Neural cell (in vitro differentiated cells): Measurements from ENCODE around the gene NKAIN4. TPM values are rescaled to one million over a fixed set of nuclear protein-coding genes. Genes with fewer than 3 reads are reported as not detected.
"Not testable (repeated sequence)": the region's sequence is repeated elsewhere in the genome, so short reads cannot be mapped to it uniquely, and the experiment has no call there.

Experiments
- H2AFZ ChIP-seq: fragments of 200-600, 300-800 bp; sonication (generic), shearing (Covaris generic); 2 replicates; pipeline ENCODE4 v1.6.0; 2014; ENCODE audit warnings: low read depth, mild to moderate bottlenecking, antibody characterized with exemption, low read length, moderate library complexity
- H3F3A ChIP-seq: fragments of 200-600 bp; shearing (Covaris generic); 2 replicates; pipeline ENCODE4 v1.6.1; 2016; ENCODE audit warnings: mild to moderate bottlenecking, moderate library complexity, mixed read lengths, antibody characterized with exemption, low read length; ENCODE audit not compliant: insufficient read depth, poor library complexity, severe bottlenecking
- H3K27ac ChIP-seq: fragments of 200-600, 300-800 bp; sonication (generic), shearing (Covaris generic); 2 replicates; pipeline ENCODE4 v1.5.1; 2014; ENCODE audit warnings: mild to moderate bottlenecking, low read length, moderate library complexity
- H3K27me3 ChIP-seq: fragments of 300-800, 200-600 bp; sonication (generic), shearing (Covaris generic); 2 replicates; pipeline ENCODE4 v1.6.0; 2014; ENCODE audit warnings: mild to moderate bottlenecking, low read depth, low read length, moderate library complexity; ENCODE audit not compliant: insufficient read depth
- H3K36me3 ChIP-seq: fragments of 300-800, 200-600 bp; sonication (generic), shearing (Covaris generic); 2 replicates; pipeline ENCODE4 v1.5.1; 2014; ENCODE audit warnings: mild to moderate bottlenecking, antibody characterized with exemption, low read length, moderate library complexity; ENCODE audit not compliant: insufficient read depth
- H3K4me2 ChIP-seq: fragments of 300-800, 200-600 bp; sonication (generic), shearing (Covaris generic); 2 replicates; pipeline ENCODE4 v1.6.0; 2014; ENCODE audit warnings: mild to moderate bottlenecking, low read length
- H3K4me3 ChIP-seq: fragments of 300-800, 200-600 bp; sonication (generic), shearing (Covaris generic); 2 replicates; pipeline ENCODE4 v1.5.1; 2014; ENCODE audit warnings: mild to moderate bottlenecking, low read length, moderate library complexity
- H3K79me2 ChIP-seq: fragments of 200-600 bp; shearing (Covaris generic); replicated peaks from 2 replicates; pipeline ENCODE4 v1.6.0; 2014; ENCODE audit warnings: mild to moderate bottlenecking, low read length, moderate library complexity; ENCODE audit not compliant: insufficient read depth
- H3K9ac ChIP-seq: fragments of 300-800, 200-600 bp; sonication (generic), shearing (Covaris generic); 2 replicates; pipeline ENCODE4 v1.6.1; 2016; ENCODE audit warnings: mild to moderate bottlenecking, low read length, mixed read lengths
- H3K9me2 ChIP-seq: fragments of 200-600 bp; shearing (Covaris generic); 2 replicates; pipeline ENCODE4 v1.6.1; 2016; ENCODE audit warnings: mild to moderate bottlenecking, low read length, mixed read lengths; ENCODE audit not compliant: insufficient read depth
- H3K9me3 ChIP-seq: fragments of 200-600, 300-800 bp; sonication (generic), shearing (Covaris generic); 2 replicates; pipeline ENCODE4 v1.6.1; 2016; ENCODE audit warnings: mild to moderate bottlenecking, mixed run types, low read length, moderate library complexity, mixed read lengths
- H4K20me1 ChIP-seq: fragments of 200-600 bp; shearing (Covaris generic); 2 replicates; pipeline ENCODE4 v1.6.1; 2016; ENCODE audit warnings: mild to moderate bottlenecking, mixed run types; ENCODE audit not compliant: insufficient read depth
- CTCF ChIP-seq: fragments of 450-650 bp; IDR thresholded peaks from 2 replicates; pipeline ENCODE4 v1.5.1; 2014; ENCODE audit warnings: antibody characterized with exemption, mild to moderate bottlenecking, moderate library complexity; ENCODE audit not compliant: poor library complexity, severe bottlenecking
- EP300 ChIP-seq: fragments of 450-650 bp; conservative IDR thresholded peaks from 2 replicates; pipeline ENCODE4 v1.6.1; 2014; ENCODE audit warnings: antibody characterized with exemption, mild to moderate bottlenecking, moderate library complexity; ENCODE audit not compliant: poor library complexity, severe bottlenecking
- EZH2 ChIP-seq: fragments of 200-600, 300-800 bp; shearing (Covaris generic), sonication (generic); IDR thresholded peaks from 2 replicates; pipeline ENCODE4 v1.6.1; 2014; ENCODE audit warnings: antibody characterized with exemption, low read length, borderline replicate concordance, mild to moderate bottlenecking; ENCODE audit not compliant: insufficient read depth, poor library complexity, severe bottlenecking
- MXI1 ChIP-seq: fragments of 450-650 bp; conservative IDR thresholded peaks from 2 replicates; pipeline ENCODE4 v1.6.1; 2014; ENCODE audit warnings: antibody characterized with exemption, mild to moderate bottlenecking; ENCODE audit not compliant: poor library complexity, severe bottlenecking
- POLR2AphosphoS5 ChIP-seq: IDR thresholded peaks from 2 replicates; pipeline ENCODE4 v1.6.1; 2012
- RAD21 ChIP-seq: fragments of 450-650 bp; conservative IDR thresholded peaks from 2 replicates; pipeline ENCODE4 v1.6.1; 2014; ENCODE audit warnings: antibody characterized with exemption, mild to moderate bottlenecking, moderate library complexity
- REST ChIP-seq: IDR thresholded peaks from 2 replicates; pipeline ENCODE4 v1.6.1; 2012; ENCODE audit warnings: borderline replicate concordance
- SMC3 ChIP-seq: fragments of 450-650 bp; conservative IDR thresholded peaks from 2 replicates; pipeline ENCODE4 v1.6.1; 2014; ENCODE audit warnings: antibody characterized with exemption, mild to moderate bottlenecking, moderate library complexity; ENCODE audit not compliant: poor library complexity
- TAF1 ChIP-seq: IDR thresholded peaks from 2 replicates; pipeline ENCODE4 v1.6.1; 2012; ENCODE audit warnings: low read depth
- polyA plus RNA-seq: library from polyadenylated mRNA; depleted of rRNA; stranded (reverse); fragments of >200 nt; gene quantifications from 2 replicates; pipeline ENCODE4 v1.2.3, GENCODE V29; 2014

NKAIN4 gene
- polyA plus RNA-seq, 1 donor from 2014 or later, result 11.2 TPM

GRCh38 chr20:63252284-63252711, 2.0 kb downstream of the NKAIN4 start:
- Histone ChIP-seq H2AFZ (no peak overlapping the region), H4K20me1 (no peaks in the 10 kb centered on the region), H3K9ac (no peak overlapping the region), H3K36me3 (no peaks in the 10 kb centered on the region), H3K9me2 (no peaks in the 10 kb centered on the region), H3K79me2 (peaks cover 16% of the 10 kb centered on the region), H3K27me3 (peaks cover 19% of the 10 kb centered on the region), H3K4me2 (no peak overlapping the region), H3F3A (no peaks in the 10 kb centered on the region), H3K27ac (no peak overlapping the region), H3K9me3 (no peaks in the 10 kb centered on the region), H3K4me3 (no peak overlapping the region)
- no peak for TF ChIP-seq SMC3
- TF ChIP-seq POLR2AphosphoS5, result no peak
- no peak for TF ChIP-seq EP300
- TF ChIP-seq MXI1, result no peak
- no peak for TF ChIP-seq RAD21
- no peak for TF ChIP-seq TAF1
- no peak for TF ChIP-seq EZH2
- TF ChIP-seq CTCF, result no peak
- TF ChIP-seq REST, result no peak

- not testable (repeated sequence) for H3K9ac ChIP-seq, H3K9me3 ChIP-seq, H3K27ac ChIP-seq, H3K36me3 ChIP-seq, H2AFZ ChIP-seq, H3F3A ChIP-seq, H3K9me2 ChIP-seq, H4K20me1 ChIP-seq, H3K4me3 ChIP-seq, H3K4me2 ChIP-seq
- H3K79me2 ChIP-seq, result peaks cover 16% of the 10 kb centered on the region
- peaks cover 19% of the 10 kb centered on the region for H3K27me3 ChIP-seq
Measured at GRCh38 chr20:63251350-63251749, 2.9 kb downstream of the NKAIN4 start.

- H3K9me3 ChIP-seq, result no peaks in the 10 kb centered on the region
- no peak overlapping the region for H3K4me3 ChIP-seq
- TF ChIP-seq RAD21 (no peak), POLR2AphosphoS5 (no peak), TAF1 (no peak), EZH2 (no peak), REST (no peak), MXI1 (no peak), CTCF (no peak), SMC3 (no peak), EP300 (no peak)
- no peak overlapping the region for H2AFZ ChIP-seq
- H3K79me2 ChIP-seq, result peaks cover 16% of the 10 kb centered on the region
- H4K20me1 ChIP-seq, result no peaks in the 10 kb centered on the region
- no peak overlapping the region for H3K27ac ChIP-seq
- no peaks in the 10 kb centered on the region for H3K36me3 ChIP-seq
- no peaks in the 10 kb centered on the region for H3F3A ChIP-seq
- no peak overlapping the region for H3K4me2 ChIP-seq
- H3K9ac ChIP-seq, result no peak overlapping the region
- H3K9me2 ChIP-seq, result no peaks in the 10 kb centered on the region
- H3K27me3 ChIP-seq, result peaks cover 17% of the 10 kb centered on the region
Measured at GRCh38 chr20:63249891-63250290, 4.4 kb downstream of the NKAIN4 start.
